DND-41 (cell line): ENCODE results near the gene ITLN2.

ENCODE experiments used
- CTCF ChIP-seq: IDR thresholded peaks from 2 replicates; pipeline ENCODE4 v1.5.1; 2012; ENCODE audit warnings: borderline replicate concordance, low read length, moderate library complexity, mild to moderate bottlenecking; ENCODE audit not compliant: poor library complexity, severe bottlenecking; ENCODE audit errors: extremely low read depth
- EZH2 ChIP-seq: IDR thresholded peaks from 3 replicates; pipeline ENCODE4 v1.6.1; 2012; ENCODE audit warnings: borderline replicate concordance, low read depth, mild to moderate bottlenecking, moderate library complexity, low read length, inconsistent platforms; ENCODE audit not compliant: severe bottlenecking

GRCh38 chr1:160949881-160950280, 4.7 kb downstream of the ITLN2 start:
- TF ChIP-seq CTCF, result no peak
- TF ChIP-seq EZH2, result no peak
